ENCODE measurements around the gene INAFM2.

The INAFM2 gene

DNA sequence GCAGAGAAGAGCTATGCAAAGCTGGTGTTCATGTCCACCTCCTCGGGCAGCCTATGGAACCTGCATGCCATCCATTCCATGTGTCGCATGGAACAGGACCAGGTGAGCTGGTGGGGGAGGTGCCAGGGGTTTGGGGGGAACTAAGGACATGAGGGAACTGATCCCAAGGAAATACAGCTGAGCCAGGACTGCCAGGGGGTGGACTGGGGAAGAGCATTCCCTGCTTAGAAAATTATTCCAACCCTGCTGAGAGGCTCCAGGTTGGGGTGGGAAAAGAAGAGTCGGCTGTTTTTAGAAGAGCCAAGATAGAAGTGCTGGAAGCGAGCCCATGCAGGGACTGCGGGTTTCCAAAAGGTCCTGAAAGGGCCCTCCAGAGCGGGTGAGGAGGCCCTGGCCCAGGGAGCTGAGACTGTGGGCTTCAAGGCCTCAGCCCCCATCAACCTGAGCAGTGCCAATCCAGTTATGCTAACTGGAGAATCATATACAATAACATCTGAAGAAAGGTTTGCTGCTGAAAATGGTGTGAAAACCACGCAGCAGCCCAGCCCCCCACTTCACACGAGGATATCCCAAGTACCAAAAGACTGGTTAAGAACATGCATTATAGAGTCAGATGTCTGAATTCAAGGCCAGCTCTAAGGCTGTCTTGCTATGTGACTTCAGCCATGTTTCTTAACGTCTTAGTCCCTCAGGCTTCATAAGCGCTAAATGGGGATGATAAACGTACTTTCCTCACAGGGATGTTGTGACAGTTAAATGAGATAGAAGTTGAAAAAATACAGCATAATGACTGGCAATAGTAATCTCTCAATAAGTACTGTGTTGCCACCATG lies 42.3 kb downstream of the INAFM2 start:
- DNase-seq = no peak

DNA sequence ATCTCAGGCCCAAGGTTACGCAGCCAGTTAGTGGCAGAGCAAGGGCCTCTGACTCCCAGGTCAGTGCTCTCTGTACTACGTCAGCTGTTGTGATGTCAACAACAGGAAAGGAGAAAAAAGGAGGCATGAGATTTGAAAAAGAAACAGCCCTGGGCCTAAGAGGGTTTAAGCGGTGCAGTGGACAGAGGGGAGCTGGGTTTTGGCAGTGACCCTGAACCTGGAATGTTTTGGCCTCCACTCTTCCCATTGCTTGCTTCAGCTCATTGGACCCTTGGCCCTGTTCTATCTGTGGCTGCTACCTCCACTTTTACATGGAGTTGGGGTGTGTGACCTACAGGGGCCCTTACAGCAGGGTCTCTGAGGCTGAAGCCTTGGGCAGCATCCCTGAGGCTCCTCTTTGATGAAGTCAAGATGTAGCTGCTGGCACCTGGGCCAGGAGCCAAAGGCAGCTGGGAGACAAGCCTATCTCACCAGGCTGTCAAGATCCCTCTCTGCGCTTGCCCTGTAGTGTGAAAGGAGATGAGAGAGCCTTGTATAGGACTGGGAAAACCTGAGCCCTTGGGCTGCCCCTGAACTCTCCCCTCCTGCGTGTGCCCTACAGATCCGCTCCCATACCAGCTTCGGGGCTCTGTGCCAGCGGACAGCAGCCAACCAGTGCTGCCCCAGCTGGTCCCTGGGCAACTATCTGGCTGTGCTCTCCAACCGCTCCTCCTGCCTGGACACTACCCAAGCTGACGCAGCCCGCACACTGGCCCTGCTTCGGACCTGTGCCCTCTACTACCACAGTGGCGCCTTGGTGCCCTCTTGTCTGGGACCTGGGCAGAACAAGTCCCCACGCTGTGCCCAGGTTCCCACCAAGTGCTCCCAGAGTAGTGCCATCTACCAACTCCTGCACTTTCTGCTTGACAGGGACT lies 43.2 kb downstream of the INAFM2 start:
- DNase-seq = no peak

- DNase-seq = no peak
Measured at GRCh38 chr15:40367371-40367685, 43.8 kb downstream of the INAFM2 start.

- peak; percentile 39 for DNase-seq
Measured at GRCh38 chr15:40367686-40368611, 44.5 kb downstream of the INAFM2 start.

DNA sequence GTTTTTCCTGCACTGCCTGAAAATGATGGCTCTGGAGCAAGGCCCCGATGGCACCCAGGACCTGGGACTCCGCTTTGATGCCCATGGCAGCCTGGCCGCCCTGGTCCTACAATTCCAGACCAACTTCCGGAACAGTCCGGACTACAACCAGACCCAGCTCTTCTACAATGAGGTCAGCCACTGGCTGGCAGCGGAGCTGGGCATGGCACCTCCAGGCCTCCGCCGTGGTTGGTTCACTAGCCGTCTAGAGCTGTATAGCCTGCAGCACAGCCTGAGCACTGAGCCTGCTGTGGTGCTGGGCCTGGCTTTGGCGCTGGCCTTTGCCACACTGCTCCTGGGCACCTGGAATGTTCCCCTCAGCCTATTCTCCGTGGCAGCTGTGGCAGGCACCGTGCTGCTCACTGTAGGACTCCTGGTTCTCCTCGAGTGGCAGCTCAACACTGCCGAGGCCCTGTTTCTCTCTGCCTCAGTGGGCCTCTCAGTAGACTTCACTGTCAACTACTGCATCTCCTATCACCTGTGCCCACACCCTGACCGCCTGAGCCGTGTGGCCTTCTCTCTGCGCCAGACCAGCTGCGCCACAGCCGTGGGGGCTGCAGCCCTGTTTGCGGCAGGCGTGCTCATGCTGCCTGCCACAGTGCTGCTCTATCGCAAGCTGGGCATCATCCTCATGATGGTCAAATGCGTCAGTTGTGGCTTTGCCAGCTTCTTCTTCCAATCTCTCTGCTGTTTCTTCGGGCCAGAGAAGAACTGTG lies 45.4 kb downstream of the INAFM2 start:
- no peak for DNase-seq

- DNase-seq = no peak
Measured at GRCh38 chr15:40369474-40369869, 46.0 kb downstream of the INAFM2 start.

DNA sequence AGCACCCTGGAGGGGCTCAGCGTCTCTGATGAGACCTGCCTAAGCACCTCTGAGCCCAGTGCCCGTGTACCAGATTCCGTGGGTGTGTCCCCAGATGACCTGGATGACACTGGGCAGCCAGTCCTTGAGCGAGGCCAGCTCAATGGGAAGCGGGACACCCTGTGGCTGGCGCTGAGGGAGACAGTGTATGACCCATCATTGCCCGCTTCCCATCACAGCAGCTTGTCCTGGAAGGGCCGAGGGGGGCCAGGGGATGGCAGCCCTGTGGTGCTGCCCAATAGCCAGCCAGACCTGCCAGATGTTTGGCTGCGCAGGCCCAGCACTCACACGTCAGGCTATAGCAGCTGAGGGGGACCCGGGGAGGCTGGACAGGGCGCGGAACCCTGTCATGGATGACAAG lies 46.5 kb downstream of the INAFM2 start:
- DNase-seq = no peak

GRCh38 chr15:40372981-40373380 lies 49.5 kb downstream of the INAFM2 start:
- DNase-seq = no peak

Data from GOT3 (cell line).